Left ventricle myocardium inferior (tissue), 1 donor: Measurements from ENCODE around the gene BRI3BP. TPM values are rescaled to one million over a fixed set of nuclear protein-coding genes. Genes with fewer than 3 reads are reported as not detected.

Experiments used
- DNase-seq: peaks from one replicate; pipeline ENCODE4 v3.0.0-alpha.2; 2020
- H3K27ac ChIP-seq: fragments of 200-600 bp; replicated peaks from 2 replicates; pipeline ENCODE4 v1.8.0; 2021
- H3K27me3 ChIP-seq: fragments of 200-600 bp; 2 replicates; pipeline ENCODE4 v1.8.0; 2021; ENCODE audit warnings: low read depth
- H3K36me3 ChIP-seq: fragments of 200-600 bp; 2 replicates; pipeline ENCODE4 v1.8.0; 2021
- H3K4me1 ChIP-seq: fragments of 200-600 bp; 2 replicates; pipeline ENCODE4 v1.8.0; 2021
- H3K4me3 ChIP-seq: fragments of 200-600 bp; 2 replicates; pipeline ENCODE4 v1.8.0; 2021; ENCODE audit warnings: mild to moderate bottlenecking, moderate library complexity
- H3K9me3 ChIP-seq: fragments of 200-600 bp; replicated peaks from 2 replicates; pipeline ENCODE4 v1.8.0; 2021
- intact Hi-C: fragments of 100-400 bp; cut with micrococcal nuclease; formaldehyde crosslinking; loops from one replicate; pipeline ENCODE4 v1.11.0; 2022
- total RNA-seq: library from RNA; stranded (reverse); fragmentation: NEBNext Ultra II Directional; extraction: Animal tissue kit (Norgen Biotek cat#: 25700); gene quantifications from one replicate; pipeline ENCODE4 v1.2.1, GENCODE V29; 2021
- TF ChIP-seq, protein P1 (sequence below): fragments of 200-600 bp; IDR thresholded peaks from 2 replicates; pipeline ENCODE4 v1.8.0; 2021; ENCODE audit warnings: antibody characterized with exemption, mild to moderate bottlenecking, borderline replicate concordance
- donor health status: DM: no; HTN: yes; CAD: no; lungs with severe emphysema.

Gene BRI3BP
- total RNA-seq, 1 donor from 2014 or later = 4.3 TPM

DNA sequence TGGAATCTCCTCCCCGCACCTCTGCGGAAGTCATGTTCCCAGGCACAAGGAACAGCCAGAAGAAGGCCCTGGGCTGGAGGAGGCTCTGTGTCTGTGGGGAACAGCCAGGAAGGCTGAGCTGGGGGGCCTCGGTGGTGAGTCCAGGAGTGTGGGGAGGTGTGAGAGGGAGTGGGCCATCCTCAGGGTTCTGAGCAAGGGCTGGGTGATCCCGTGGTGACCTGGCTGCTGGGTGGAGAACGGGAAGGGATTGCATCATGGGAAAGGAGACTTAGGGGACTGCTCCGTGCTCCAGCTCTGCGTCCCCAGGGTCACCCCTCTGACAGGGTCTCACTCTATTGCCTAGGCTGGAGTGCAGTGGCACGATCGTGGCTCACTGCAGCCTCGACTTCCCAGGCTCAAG, 85.6 kb downstream of the BRI3BP start:
- H3K4me3 ChIP-seq = no peak overlapping the region
- H3K27ac ChIP-seq = peak overlapping the region; percentile 71
- H3K9me3 ChIP-seq = no peaks in the 10 kb centered on the region
- peaks cover 30% of the 10 kb centered on the region for H3K36me3 ChIP-seq
- H3K4me1 ChIP-seq = no peaks in the 10 kb centered on the region
- TF ChIP-seq, protein P1, sequence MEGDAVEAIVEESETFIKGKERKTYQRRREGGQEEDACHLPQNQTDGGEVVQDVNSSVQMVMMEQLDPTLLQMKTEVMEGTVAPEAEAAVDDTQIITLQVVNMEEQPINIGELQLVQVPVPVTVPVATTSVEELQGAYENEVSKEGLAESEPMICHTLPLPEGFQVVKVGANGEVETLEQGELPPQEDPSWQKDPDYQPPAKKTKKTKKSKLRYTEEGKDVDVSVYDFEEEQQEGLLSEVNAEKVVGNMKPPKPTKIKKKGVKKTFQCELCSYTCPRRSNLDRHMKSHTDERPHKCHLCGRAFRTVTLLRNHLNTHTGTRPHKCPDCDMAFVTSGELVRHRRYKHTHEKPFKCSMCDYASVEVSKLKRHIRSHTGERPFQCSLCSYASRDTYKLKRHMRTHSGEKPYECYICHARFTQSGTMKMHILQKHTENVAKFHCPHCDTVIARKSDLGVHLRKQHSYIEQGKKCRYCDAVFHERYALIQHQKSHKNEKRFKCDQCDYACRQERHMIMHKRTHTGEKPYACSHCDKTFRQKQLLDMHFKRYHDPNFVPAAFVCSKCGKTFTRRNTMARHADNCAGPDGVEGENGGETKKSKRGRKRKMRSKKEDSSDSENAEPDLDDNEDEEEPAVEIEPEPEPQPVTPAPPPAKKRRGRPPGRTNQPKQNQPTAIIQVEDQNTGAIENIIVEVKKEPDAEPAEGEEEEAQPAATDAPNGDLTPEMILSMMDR = no peak
- intact Hi-C loops = no loop called here
- no peaks in the 10 kb centered on the region for H3K27me3 ChIP-seq
- no peak for DNase-seq

DNA sequence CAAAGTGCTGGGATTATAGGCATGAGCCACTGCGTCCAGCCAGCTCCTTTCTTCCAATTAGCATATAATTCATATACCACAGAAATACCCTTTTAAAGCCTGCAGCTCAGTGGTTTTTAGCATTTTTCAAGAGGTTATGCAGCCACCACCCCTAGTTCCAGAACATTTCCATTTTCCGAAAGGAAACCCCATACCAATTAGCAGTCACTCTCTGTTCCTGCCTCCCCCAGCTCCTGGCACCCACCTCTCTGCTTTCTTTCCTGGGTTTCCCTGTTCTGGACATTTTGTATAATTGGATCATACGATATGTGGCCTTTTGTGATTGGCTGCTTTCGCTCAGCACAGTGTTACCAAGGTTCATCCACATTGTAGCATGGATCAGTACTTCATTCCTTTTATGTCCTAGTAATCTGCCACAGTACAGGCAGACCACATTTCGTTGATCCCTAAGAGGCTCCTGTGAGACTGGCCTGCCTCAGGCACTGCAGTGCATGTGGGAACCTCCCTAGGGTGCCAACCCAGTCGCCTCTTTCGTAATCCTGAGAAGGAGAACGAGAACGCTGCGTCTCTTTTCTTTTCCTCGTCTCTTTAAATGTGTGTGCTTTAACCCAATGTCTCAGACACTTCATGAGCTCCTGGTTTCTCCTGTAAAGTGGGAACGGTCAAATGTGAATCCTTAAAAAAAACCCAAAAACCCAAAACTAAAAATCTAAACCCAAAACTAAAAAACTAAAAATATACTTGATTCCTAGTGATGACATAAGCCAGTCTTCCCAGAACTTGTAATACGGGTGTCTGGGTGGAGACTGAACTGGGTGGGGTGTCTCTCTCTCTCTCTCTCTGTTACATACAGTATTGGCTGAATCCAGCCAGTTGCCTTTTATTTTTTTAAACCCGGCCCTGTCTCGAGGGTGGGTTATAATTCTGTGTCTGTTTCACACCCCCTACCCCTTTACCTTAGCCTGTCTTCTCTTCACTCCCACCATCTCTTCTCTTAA, 86.5 kb downstream of the BRI3BP start:
- intact Hi-C loops = no loop called here
- H3K27me3 ChIP-seq = no peaks in the 10 kb centered on the region
- H3K4me1 ChIP-seq = no peaks in the 10 kb centered on the region
- TF ChIP-seq, protein P1 = no peak
- H3K4me3 ChIP-seq = no peak overlapping the region
- no peaks in the 10 kb centered on the region for H3K9me3 ChIP-seq
- peak; percentile 54 for DNase-seq
- peak overlapping the region; percentile 71 for H3K27ac ChIP-seq
- peaks cover 31% of the 10 kb centered on the region for H3K36me3 ChIP-seq

Other genes starting within 250 kb of the BRI3BP start
- gene SCARB1, start 129.8 kb upstream of the BRI3BP start, total RNA-seq = 11.1 TPM
- gene UBC, start 79.0 kb upstream of the BRI3BP start, total RNA-seq = 1,154 TPM
- gene DHX37, start 4.5 kb upstream of the BRI3BP start, total RNA-seq = 5.5 TPM
- gene AACS, start 71.8 kb downstream of the BRI3BP start, total RNA-seq = 11.5 TPM
- 4.6 TPM for gene TMEM132B, start 192.7 kb downstream of the BRI3BP start, total RNA-seq